Coronary artery (tissue), 2 donors: ENCODE measurements around the gene PROP1.
"Not testable (repeated sequence)": the region's sequence is repeated elsewhere in the genome, so short reads cannot be mapped to it uniquely, and the experiment has no call there.

Source experiments
- DNase-seq: peaks from one replicate; pipeline ENCODE4 v3.0.0-alpha.2; 2017; ENCODE audit warnings: low spot score
- H3K27ac ChIP-seq, 2 donors: fragments of 200-600 bp; sonication (generic); one replicate each; pipeline ENCODE4 v1.5.1; 2016 to 2019
- H3K4me3 ChIP-seq: fragments of 200-600 bp; sonication (generic); 2 replicates; pipeline ENCODE4 v1.5.1; 2016; ENCODE audit warnings: mild to moderate bottlenecking, moderate library complexity

The PROP1 gene

DNA sequence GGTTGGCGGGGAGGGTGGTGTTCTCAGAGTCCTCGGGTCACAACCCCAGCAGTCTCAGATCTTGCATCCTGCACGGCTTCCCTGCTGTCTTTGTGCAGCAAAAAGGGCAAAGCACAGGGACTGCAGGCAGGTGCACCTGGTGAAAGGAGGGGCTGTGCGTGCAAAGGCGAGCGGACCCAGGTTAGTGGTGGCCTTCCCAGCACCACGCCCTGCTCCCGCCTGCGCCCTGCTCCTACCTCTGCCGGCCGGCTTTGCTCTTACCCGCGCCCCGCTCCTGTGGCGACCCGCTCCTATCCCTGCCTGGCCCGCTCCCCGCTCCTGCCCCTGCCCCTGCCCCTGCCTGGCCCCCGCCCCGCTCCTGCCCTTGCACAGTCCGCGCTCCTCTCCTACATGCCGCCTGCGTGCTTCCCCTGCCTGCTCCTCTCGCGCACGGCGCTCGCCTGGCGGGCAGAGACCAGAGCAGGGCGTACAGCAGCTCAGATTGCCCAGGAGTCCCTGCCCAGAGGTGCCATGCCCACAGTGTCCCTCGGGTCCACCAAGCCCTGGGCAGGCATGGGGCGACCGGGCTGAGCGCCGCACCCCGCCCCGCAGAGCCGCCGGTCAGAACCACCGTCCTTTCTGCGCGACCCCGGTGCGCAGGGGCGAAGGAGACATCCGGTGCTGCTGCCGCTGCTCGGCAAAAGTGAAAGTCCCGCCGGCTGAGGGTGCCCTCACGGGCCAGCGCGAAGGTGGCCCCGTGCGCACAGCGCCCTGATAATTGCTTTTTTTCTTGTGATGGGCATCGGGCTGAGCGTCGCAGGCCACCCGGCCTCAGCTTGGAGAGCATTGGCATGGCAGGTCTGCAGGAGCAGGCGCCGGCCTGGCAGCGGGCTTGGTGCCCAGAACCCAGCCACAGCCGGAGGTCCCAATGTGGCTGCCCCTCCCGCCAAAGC is 52.0 kb downstream of the PROP1 start:
- not testable (repeated sequence) for DNase-seq, H3K27ac ChIP-seq
- H3K4me3 ChIP-seq = peak overlapping the region; percentile 62

GRCh38 chr5:177942896-177943295 is 53.1 kb downstream of the PROP1 start:
- not testable (repeated sequence) for H3K27ac ChIP-seq, H3K4me3 ChIP-seq, DNase-seq
